ENCODE results near the gene PTCHD4. TPM values are rescaled to one million over a fixed set of nuclear protein-coding genes. Genes with fewer than 3 reads are reported as not detected.

The PTCHD4 gene
- total and polyA plus RNA-seq, 4 donors = 0.68 to 11.7 (median 2.6) TPM

DNA sequence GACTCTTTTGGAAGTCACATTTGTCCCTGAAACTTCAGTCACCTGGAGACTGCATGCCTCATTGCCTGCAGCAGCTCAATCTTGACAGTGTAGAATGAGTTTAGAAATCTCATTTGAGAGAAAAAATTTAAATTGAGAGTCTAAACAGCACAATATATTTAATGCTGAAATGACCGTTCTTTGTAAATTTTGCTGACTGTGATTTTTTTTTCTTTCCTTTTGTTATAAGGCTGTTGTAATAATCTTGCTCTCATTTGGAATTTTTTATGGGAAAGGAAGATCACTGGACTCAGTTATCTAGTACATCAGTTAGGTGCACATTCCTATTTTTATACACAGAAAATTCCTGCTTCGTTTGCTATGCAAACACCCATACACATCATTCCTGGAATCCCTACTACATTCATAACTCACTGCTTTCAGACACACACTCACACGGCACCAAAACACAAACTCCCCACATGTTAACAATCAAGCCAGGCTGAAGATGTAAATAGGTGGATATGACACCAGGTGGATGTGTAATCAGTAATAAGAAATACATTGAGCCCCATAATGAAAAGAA lies 43.8 kb downstream of the PTCHD4 start:
- H3K27ac ChIP-seq (ENCODE audit: low read depth, low read length) = no peak overlapping the region
- H3K9me3 ChIP-seq (ENCODE audit: control insufficient read depth, insufficient read depth, low read length) = no peaks in the 10 kb centered on the region
- H3K4me1 ChIP-seq (ENCODE audit: control insufficient read depth, insufficient read depth, low read length) = peaks cover 9% of the 10 kb centered on the region
- WGBS (ENCODE audit: insufficient coverage) = no CpG with 5 or more reads among the region's 3 CpGs
- H3K4me3 ChIP-seq (ENCODE audit: low read depth, low read length) = peak overlapping the region; percentile 42
- H3K27me3 ChIP-seq (ENCODE audit: control insufficient read depth, insufficient read depth, low read length) = peaks cover 5% of the 10 kb centered on the region
- H3K36me3 ChIP-seq (ENCODE audit: control insufficient read depth, insufficient read depth, low read length) = no peaks in the 10 kb centered on the region
- DNase-seq (ENCODE audit: low read depth in 4 of 6, low spot score in 6 of 6) = peak in 1 of 6 donors; percentile 51

DNA sequence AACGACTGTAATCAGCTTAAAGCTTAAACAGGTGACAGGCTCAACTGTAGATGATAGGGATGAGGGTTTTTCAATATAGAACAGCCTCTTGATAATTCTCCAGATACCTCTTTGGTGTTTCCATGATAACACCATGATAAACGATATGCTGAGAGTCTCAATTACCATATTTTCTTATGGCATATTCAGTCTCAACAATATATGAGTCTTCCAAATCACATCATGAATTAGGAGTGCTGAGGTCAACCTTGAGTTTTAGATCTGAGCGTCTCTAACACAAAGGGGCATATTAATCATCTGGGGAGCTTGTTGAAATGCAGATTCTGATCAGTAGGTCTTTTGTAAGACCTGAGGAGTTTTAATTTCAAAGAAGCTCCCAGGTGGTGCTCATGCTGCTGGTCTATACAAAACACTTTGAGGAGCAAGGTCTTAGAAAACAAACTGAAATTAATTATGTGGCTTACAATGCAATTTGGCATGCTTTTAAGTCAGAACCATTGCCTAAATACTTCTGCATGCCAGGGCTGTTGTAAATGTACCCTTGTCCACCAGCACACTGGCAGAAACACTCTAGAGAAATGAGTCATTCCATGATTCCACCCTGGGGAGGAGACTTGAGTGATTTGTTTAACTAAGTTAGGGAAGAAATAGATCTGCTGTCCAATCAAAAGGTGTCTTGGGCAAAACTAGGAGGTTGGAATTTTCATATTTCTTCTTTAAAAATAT lies 49.6 kb downstream of the PTCHD4 start:
- Histone ChIP-seq H3K9me3 (ENCODE audit: control insufficient read depth, insufficient read depth, low read length) (no peaks in the 10 kb centered on the region), H3K27ac (ENCODE audit: low read depth, low read length) (no peak overlapping the region), H3K4me3 (ENCODE audit: low read depth, low read length) (no peak overlapping the region), H3K36me3 (ENCODE audit: control insufficient read depth, insufficient read depth, low read length) (no peaks in the 10 kb centered on the region), H3K4me1 (ENCODE audit: control insufficient read depth, insufficient read depth, low read length) (no peaks in the 10 kb centered on the region), H3K27me3 (ENCODE audit: control insufficient read depth, insufficient read depth, low read length) (no peaks in the 10 kb centered on the region)
- 29% methylated on average over 1 of the region's 3 CpGs for WGBS (ENCODE audit: insufficient coverage)
- DNase-seq (ENCODE audit: low read depth in 4 of 6, low spot score in 6 of 6) = no peak
